ENCODE results near the gene CPED1.

CPED1 gene

GRCh38 chr7:121138262-121138933 lies 149.9 kb downstream of the CPED1 start:
- no peak overlapping the region for H3K9ac ChIP-seq (ENCODE audit: low read depth, low read length)
- no peak overlapping the region for H3K27ac ChIP-seq (ENCODE audit: low read depth, low read length)
- H3K4me1 ChIP-seq (ENCODE audit: insufficient read depth, low read length): no peaks in the 10 kb centered on the region
- H3K27me3 ChIP-seq (ENCODE audit: insufficient read depth, low read length): no peaks in the 10 kb centered on the region
- no peaks in the 10 kb centered on the region for H3K9me3 ChIP-seq (ENCODE audit: insufficient read depth, low read depth, low read length)
- H3K36me3 ChIP-seq (ENCODE audit: insufficient read depth, low read length): no peaks in the 10 kb centered on the region
- no peak overlapping the region for H3K4me3 ChIP-seq (ENCODE audit: low read length)
- WGBS: 91% methylated on average over 7 of the region's 8 CpGs

- no peak overlapping the region for H3K27ac ChIP-seq (ENCODE audit: low read depth, low read length)
- H3K36me3 ChIP-seq (ENCODE audit: insufficient read depth, low read length): no peaks in the 10 kb centered on the region
- H3K4me3 ChIP-seq (ENCODE audit: low read length): no peak overlapping the region
- no peaks in the 10 kb centered on the region for H3K4me1 ChIP-seq (ENCODE audit: insufficient read depth, low read length)
- 97% methylated on average over 2 of the region's 3 CpGs for WGBS
- H3K27me3 ChIP-seq (ENCODE audit: insufficient read depth, low read length): no peaks in the 10 kb centered on the region
- no peak overlapping the region for H3K9ac ChIP-seq (ENCODE audit: low read depth, low read length)
- no peaks in the 10 kb centered on the region for H3K9me3 ChIP-seq (ENCODE audit: insufficient read depth, low read depth, low read length)
Observed at GRCh38 chr7:121139427-121139826, 150.9 kb downstream of the CPED1 start.

GRCh38 chr7:121140790-121141189 lies 152.3 kb downstream of the CPED1 start:
- WGBS: 91% methylated on average over 1 of the region's 1 CpG
- H3K27ac ChIP-seq (ENCODE audit: low read depth, low read length): no peak overlapping the region
- H3K4me3 ChIP-seq (ENCODE audit: low read length): no peak overlapping the region
- no peaks in the 10 kb centered on the region for H3K27me3 ChIP-seq (ENCODE audit: insufficient read depth, low read length)
- no peaks in the 10 kb centered on the region for H3K36me3 ChIP-seq (ENCODE audit: insufficient read depth, low read length)
- no peak overlapping the region for H3K9ac ChIP-seq (ENCODE audit: low read depth, low read length)
- H3K9me3 ChIP-seq (ENCODE audit: insufficient read depth, low read depth, low read length): no peaks in the 10 kb centered on the region
- H3K4me1 ChIP-seq (ENCODE audit: insufficient read depth, low read length): no peaks in the 10 kb centered on the region

- Histone ChIP-seq H3K9me3 (ENCODE audit: insufficient read depth, low read depth, low read length) (no peaks in the 10 kb centered on the region), H3K36me3 (ENCODE audit: insufficient read depth, low read length) (no peaks in the 10 kb centered on the region), H3K27me3 (ENCODE audit: insufficient read depth, low read length) (no peaks in the 10 kb centered on the region), H3K4me1 (ENCODE audit: insufficient read depth, low read length) (no peaks in the 10 kb centered on the region), H3K4me3 (ENCODE audit: low read length) (no peak overlapping the region), H3K9ac (ENCODE audit: low read depth, low read length) (no peak overlapping the region), H3K27ac (ENCODE audit: low read depth, low read length) (no peak overlapping the region)
- whole genome bisulfite sequencing: 93% methylated on average over 2 of the region's 2 CpGs
Observed at GRCh38 chr7:121151774-121152221, 163.3 kb downstream of the CPED1 start.

GRCh38 chr7:121153411-121153810 lies 164.9 kb downstream of the CPED1 start:
- Histone ChIP-seq H3K9me3 (ENCODE audit: insufficient read depth, low read depth, low read length) (no peaks in the 10 kb centered on the region), H3K4me1 (ENCODE audit: insufficient read depth, low read length) (no peaks in the 10 kb centered on the region), H3K4me3 (ENCODE audit: low read length) (no peak overlapping the region), H3K36me3 (ENCODE audit: insufficient read depth, low read length) (no peaks in the 10 kb centered on the region), H3K27me3 (ENCODE audit: insufficient read depth, low read length) (no peaks in the 10 kb centered on the region), H3K9ac (ENCODE audit: low read depth, low read length) (no peak overlapping the region), H3K27ac (ENCODE audit: low read depth, low read length) (no peak overlapping the region)
- WGBS: no CpG with 5 or more reads among the region's 1 CpG

GRCh38 chr7:121153995-121154394 lies 165.5 kb downstream of the CPED1 start:
- no peaks in the 10 kb centered on the region for H3K27me3 ChIP-seq (ENCODE audit: insufficient read depth, low read length)
- H3K4me1 ChIP-seq (ENCODE audit: insufficient read depth, low read length): no peaks in the 10 kb centered on the region
- H3K9me3 ChIP-seq (ENCODE audit: insufficient read depth, low read depth, low read length): no peaks in the 10 kb centered on the region
- no peaks in the 10 kb centered on the region for H3K36me3 ChIP-seq (ENCODE audit: insufficient read depth, low read length)
- WGBS: 100% methylated on average over 1 of the region's 1 CpG
- H3K27ac ChIP-seq (ENCODE audit: low read depth, low read length): no peak overlapping the region
- no peak overlapping the region for H3K4me3 ChIP-seq (ENCODE audit: low read length)
- no peak overlapping the region for H3K9ac ChIP-seq (ENCODE audit: low read depth, low read length)

DNA sequence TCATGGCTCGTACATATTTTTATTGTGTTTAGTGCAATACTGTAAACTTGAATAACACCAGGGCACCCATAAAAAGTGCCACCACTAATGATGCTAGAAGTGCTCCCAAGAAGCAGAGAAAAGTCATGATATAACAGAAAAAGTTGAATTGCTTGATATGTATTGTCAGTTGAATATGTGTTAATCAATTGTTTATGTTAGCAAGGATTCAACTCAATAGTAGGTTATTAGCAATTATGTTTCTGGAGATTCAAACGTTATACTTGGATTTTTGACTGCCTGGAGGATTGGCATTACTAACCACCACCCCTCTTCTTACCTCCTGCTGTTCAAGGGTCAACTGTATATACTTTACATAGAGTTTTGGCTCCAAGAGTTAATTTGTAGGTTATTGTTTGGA lies 168.3 kb downstream of the CPED1 start:
- no peak overlapping the region for H3K4me3 ChIP-seq (ENCODE audit: low read length)
- H3K27me3 ChIP-seq (ENCODE audit: insufficient read depth, low read length): no peaks in the 10 kb centered on the region
- H3K9me3 ChIP-seq (ENCODE audit: insufficient read depth, low read depth, low read length): no peaks in the 10 kb centered on the region
- 80% methylated on average over 1 of the region's 2 CpGs for WGBS
- H3K27ac ChIP-seq (ENCODE audit: low read depth, low read length): no peak overlapping the region
- no peaks in the 10 kb centered on the region for H3K4me1 ChIP-seq (ENCODE audit: insufficient read depth, low read length)
- no peak overlapping the region for H3K9ac ChIP-seq (ENCODE audit: low read depth, low read length)
- H3K36me3 ChIP-seq (ENCODE audit: insufficient read depth, low read length): no peaks in the 10 kb centered on the region

DNA sequence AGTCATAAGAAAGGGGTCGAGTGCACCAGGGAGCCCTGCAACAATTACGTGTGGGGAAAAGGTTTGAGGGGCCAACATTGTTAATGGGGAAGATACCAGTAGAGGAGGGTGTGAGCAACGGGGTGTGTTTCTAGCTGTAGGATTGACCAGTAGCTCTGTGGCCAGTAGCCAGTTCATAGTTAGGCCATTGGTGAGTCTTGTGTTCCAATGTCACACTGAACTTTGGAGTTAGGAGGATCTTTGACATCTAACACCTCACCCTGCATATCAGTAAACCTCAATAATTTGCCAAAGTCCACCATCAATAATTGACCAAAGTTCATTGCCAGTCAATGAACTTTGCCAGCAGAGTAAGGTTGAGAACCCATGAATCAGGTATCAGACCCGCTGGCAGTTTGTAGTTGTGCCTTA lies 168.8 kb downstream of the CPED1 start:
- no peak overlapping the region for H3K9ac ChIP-seq (ENCODE audit: low read depth, low read length)
- H3K9me3 ChIP-seq (ENCODE audit: insufficient read depth, low read depth, low read length): no peaks in the 10 kb centered on the region
- 81% methylated on average over 4 of the region's 4 CpGs for WGBS
- no peak overlapping the region for H3K27ac ChIP-seq (ENCODE audit: low read depth, low read length)
- no peak overlapping the region for H3K4me3 ChIP-seq (ENCODE audit: low read length)
- H3K4me1 ChIP-seq (ENCODE audit: insufficient read depth, low read length): no peaks in the 10 kb centered on the region
- H3K27me3 ChIP-seq (ENCODE audit: insufficient read depth, low read length): no peaks in the 10 kb centered on the region
- no peaks in the 10 kb centered on the region for H3K36me3 ChIP-seq (ENCODE audit: insufficient read depth, low read length)

- Histone ChIP-seq H3K27me3 (ENCODE audit: insufficient read depth, low read length) (no peaks in the 10 kb centered on the region), H3K9me3 (ENCODE audit: insufficient read depth, low read depth, low read length) (no peaks in the 10 kb centered on the region), H3K27ac (ENCODE audit: low read depth, low read length) (no peak overlapping the region), H3K36me3 (ENCODE audit: insufficient read depth, low read length) (no peaks in the 10 kb centered on the region), H3K9ac (ENCODE audit: low read depth, low read length) (no peak overlapping the region), H3K4me3 (ENCODE audit: low read length) (no peak overlapping the region), H3K4me1 (ENCODE audit: insufficient read depth, low read length) (no peaks in the 10 kb centered on the region)
- 95% methylated on average over 2 of the region's 2 CpGs for WGBS
Observed at GRCh38 chr7:121157885-121158590, 169.5 kb downstream of the CPED1 start.

GRCh38 chr7:121158665-121159064 lies 170.2 kb downstream of the CPED1 start:
- no peaks in the 10 kb centered on the region for H3K4me1 ChIP-seq (ENCODE audit: insufficient read depth, low read length)
- H3K9me3 ChIP-seq (ENCODE audit: insufficient read depth, low read depth, low read length): no peaks in the 10 kb centered on the region
- 100% methylated on average over 1 of the region's 3 CpGs for WGBS
- H3K4me3 ChIP-seq (ENCODE audit: low read length): no peak overlapping the region
- H3K9ac ChIP-seq (ENCODE audit: low read depth, low read length): no peak overlapping the region
- no peaks in the 10 kb centered on the region for H3K36me3 ChIP-seq (ENCODE audit: insufficient read depth, low read length)
- H3K27ac ChIP-seq (ENCODE audit: low read depth, low read length): no peak overlapping the region
- no peaks in the 10 kb centered on the region for H3K27me3 ChIP-seq (ENCODE audit: insufficient read depth, low read length)

GRCh38 chr7:121159553-121159952 lies 171.0 kb downstream of the CPED1 start:
- no peaks in the 10 kb centered on the region for H3K4me1 ChIP-seq (ENCODE audit: insufficient read depth, low read length)
- H3K27ac ChIP-seq (ENCODE audit: low read depth, low read length): no peak overlapping the region

More at GRCh38 chr7:121159553-121159952, 171.0 kb downstream of the CPED1 start:
- no peak overlapping the region for H3K4me3 ChIP-seq (ENCODE audit: low read length)
- 92% methylated on average over 2 of the region's 3 CpGs for WGBS
- no peak overlapping the region for H3K9ac ChIP-seq (ENCODE audit: low read depth, low read length)
- no peaks in the 10 kb centered on the region for H3K36me3 ChIP-seq (ENCODE audit: insufficient read depth, low read length)
- no peaks in the 10 kb centered on the region for H3K27me3 ChIP-seq (ENCODE audit: insufficient read depth, low read length)
- no peaks in the 10 kb centered on the region for H3K9me3 ChIP-seq (ENCODE audit: insufficient read depth, low read depth, low read length)
